ENCODE data around the gene GTF2F2.

Gene GTF2F2

GRCh38 chr13:45303026-45303425 is 182.7 kb downstream of the GTF2F2 start:
- DNase-seq (ENCODE audit: low spot score) = no peak

- no peak for DNase-seq (ENCODE audit: low spot score)
Observed at GRCh38 chr13:45303866-45304265, 183.6 kb downstream of the GTF2F2 start.

- DNase-seq (ENCODE audit: low spot score) = no peak
Observed at GRCh38 chr13:45305079-45305478, 184.8 kb downstream of the GTF2F2 start.

- DNase-seq (ENCODE audit: low spot score) = no peak
Observed at GRCh38 chr13:45306966-45307365, 186.7 kb downstream of the GTF2F2 start.

GRCh38 chr13:45310341-45311131 is 190.2 kb downstream of the GTF2F2 start:
- DNase-seq (ENCODE audit: low spot score) = no peak

- DNase-seq (ENCODE audit: low spot score) = no peak
Observed at GRCh38 chr13:45314822-45315221, 194.5 kb downstream of the GTF2F2 start.

GRCh38 chr13:45315520-45316167 is 195.3 kb downstream of the GTF2F2 start:
- peak; percentile 23 for DNase-seq (ENCODE audit: low spot score)

GRCh38 chr13:45316338-45316737 is 196.0 kb downstream of the GTF2F2 start:
- DNase-seq (ENCODE audit: low spot score) = peak; percentile 65

- no peak for DNase-seq (ENCODE audit: low spot score)
Observed at GRCh38 chr13:45316996-45317395, 196.7 kb downstream of the GTF2F2 start.

- no peak for DNase-seq (ENCODE audit: low spot score)
Observed at GRCh38 chr13:45320876-45321629, 200.7 kb downstream of the GTF2F2 start.

- DNase-seq (ENCODE audit: low spot score) = peak; percentile 78
Observed at GRCh38 chr13:45325806-45326205, 205.5 kb downstream of the GTF2F2 start.

- no peak for DNase-seq (ENCODE audit: low spot score)
Observed at GRCh38 chr13:45327253-45327955, 207.1 kb downstream of the GTF2F2 start.

- DNase-seq (ENCODE audit: low spot score) = no peak
Observed at GRCh38 chr13:45328661-45329111, 208.4 kb downstream of the GTF2F2 start.

- DNase-seq (ENCODE audit: low spot score) = peak; percentile 30
Observed at GRCh38 chr13:45331123-45331619, 210.9 kb downstream of the GTF2F2 start.

- DNase-seq (ENCODE audit: low spot score) = no peak
Observed at GRCh38 chr13:45331692-45332035, 211.4 kb downstream of the GTF2F2 start.

- peak; percentile 83 for DNase-seq (ENCODE audit: low spot score)
Observed at GRCh38 chr13:45332036-45332830, 211.9 kb downstream of the GTF2F2 start.

- no peak for DNase-seq (ENCODE audit: low spot score)
Observed at GRCh38 chr13:45332831-45333219, 212.5 kb downstream of the GTF2F2 start.

GRCh38 chr13:45333251-45333976 is 213.1 kb downstream of the GTF2F2 start:
- DNase-seq (ENCODE audit: low spot score) = no peak
